Smooth muscle cell (in vitro differentiated cells): ENCODE measurements around the gene TXNDC17. TPM values are rescaled to one million over a fixed set of nuclear protein-coding genes. Genes with fewer than 3 reads are reported as not detected.
A peak's percentile ranks its signal among the peaks of the same experiment; 100 is the strongest.

Source experiments
- DNase-seq: peaks from one replicate; lab custom pipeline; 2025; ENCODE audit not compliant: unreplicated experiment; lab: John Stamatoyannopoulos, UW
- H2AFZ ChIP-seq: fragments of 200-600 bp; sonication (generic); 2 replicates; pipeline ENCODE4 v1.6.0; 2016; ENCODE audit warnings: antibody characterized with exemption, low read depth, mild to moderate bottlenecking
- H3F3A ChIP-seq: fragments of 200-600 bp; sonication (generic); 2 replicates; pipeline ENCODE4 v1.6.0; 2017; ENCODE audit warnings: antibody characterized with exemption, low read depth
- H3K27ac ChIP-seq: fragments of 200-600 bp; sonication (generic); 2 replicates; pipeline ENCODE4 v1.5.1; 2016; ENCODE audit warnings: low read depth, mild to moderate bottlenecking
- H3K27me3 ChIP-seq: fragments of 200-600 bp; sonication (generic); 2 replicates; pipeline ENCODE4 v1.6.1; 2016; ENCODE audit warnings: low read depth, mild to moderate bottlenecking
- H3K36me3 ChIP-seq: fragments of 200-600 bp; sonication (generic); 2 replicates; pipeline ENCODE4 v1.5.1; 2016; ENCODE audit warnings: low read depth
- H3K4me1 ChIP-seq: fragments of 200-600 bp; sonication (generic); 2 replicates; pipeline ENCODE4 v1.5.1; 2016; ENCODE audit warnings: low read depth
- H3K4me2 ChIP-seq: fragments of 200-600 bp; sonication (generic); 2 replicates; pipeline ENCODE4 v1.6.0; 2016; ENCODE audit warnings: mild to moderate bottlenecking
- H3K4me3 ChIP-seq: fragments of 200-600 bp; sonication (generic); 2 replicates; pipeline ENCODE4 v1.5.1; 2016; ENCODE audit warnings: mild to moderate bottlenecking
- H3K79me2 ChIP-seq: fragments of 200-600 bp; sonication (generic); 2 replicates; pipeline ENCODE4 v1.6.0; 2016; ENCODE audit warnings: low read depth, mild to moderate bottlenecking
- H3K9ac ChIP-seq: fragments of 200-600 bp; sonication (generic); 2 replicates; pipeline ENCODE4 v1.6.0; 2016; ENCODE audit warnings: low read depth
- H3K9me3 ChIP-seq: fragments of 200-600 bp; sonication (generic); replicated peaks from 2 replicates; pipeline ENCODE4 v1.5.1; 2016; ENCODE audit warnings: low read depth
- H4K20me1 ChIP-seq: fragments of 200-600 bp; sonication (generic); 2 replicates; pipeline ENCODE4 v1.6.0; 2016; ENCODE audit warnings: low read depth
- WGBS: methylation state at CpG from one replicate; pipeline ENCODE4 v1.1.7; 2016; ENCODE audit warnings: low lambda C conversion rate; 5-methylcytosine and 5-hydroxymethylcytosine counted together
- polyA plus RNA-seq: library from polyadenylated mRNA; unstranded; fragments of >200 nt; fragmentation: Nextera tagmentation; extraction: Ambion mirVana; gene quantifications from 2 replicates; pipeline ENCODE4 v1.2.1, GENCODE V29; 2016
- total RNA-seq: library from RNA; depleted of rRNA; stranded (reverse); fragments of >200 nt; gene quantifications from 2 replicates; pipeline ENCODE4 v1.2.3, GENCODE V29; 2014
- TF ChIP-seq, protein P1 (sequence below): fragments of 200-600 bp; sonication (generic); IDR thresholded peaks from 2 replicates; pipeline ENCODE4 v1.5.1; 2017; ENCODE audit warnings: borderline replicate concordance, mild to moderate bottlenecking, antibody characterized with exemption; ENCODE audit not compliant: insufficient read depth, poor library complexity, severe bottlenecking

TXNDC17 gene
- total and polyA plus RNA-seq, 2 experiments from 2014 or later, result 363 to 431 TPM

GRCh38 chr17:6641247-6641863, 495 bp downstream of the TXNDC17 start:
- H2AFZ ChIP-seq, result peak overlapping the region; percentile 73
- H3K9me3 ChIP-seq, result no peaks in the 10 kb centered on the region
- peak overlapping the region; percentile 96 for H3K9ac ChIP-seq
- DNase-seq, result no peak
- 3% methylated on average over 20 of the region's 20 CpGs for WGBS
- H3K4me3 ChIP-seq, result peak overlapping the region; percentile 74
- TF ChIP-seq, protein P1, sequence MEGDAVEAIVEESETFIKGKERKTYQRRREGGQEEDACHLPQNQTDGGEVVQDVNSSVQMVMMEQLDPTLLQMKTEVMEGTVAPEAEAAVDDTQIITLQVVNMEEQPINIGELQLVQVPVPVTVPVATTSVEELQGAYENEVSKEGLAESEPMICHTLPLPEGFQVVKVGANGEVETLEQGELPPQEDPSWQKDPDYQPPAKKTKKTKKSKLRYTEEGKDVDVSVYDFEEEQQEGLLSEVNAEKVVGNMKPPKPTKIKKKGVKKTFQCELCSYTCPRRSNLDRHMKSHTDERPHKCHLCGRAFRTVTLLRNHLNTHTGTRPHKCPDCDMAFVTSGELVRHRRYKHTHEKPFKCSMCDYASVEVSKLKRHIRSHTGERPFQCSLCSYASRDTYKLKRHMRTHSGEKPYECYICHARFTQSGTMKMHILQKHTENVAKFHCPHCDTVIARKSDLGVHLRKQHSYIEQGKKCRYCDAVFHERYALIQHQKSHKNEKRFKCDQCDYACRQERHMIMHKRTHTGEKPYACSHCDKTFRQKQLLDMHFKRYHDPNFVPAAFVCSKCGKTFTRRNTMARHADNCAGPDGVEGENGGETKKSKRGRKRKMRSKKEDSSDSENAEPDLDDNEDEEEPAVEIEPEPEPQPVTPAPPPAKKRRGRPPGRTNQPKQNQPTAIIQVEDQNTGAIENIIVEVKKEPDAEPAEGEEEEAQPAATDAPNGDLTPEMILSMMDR, result no peak
- no peaks in the 10 kb centered on the region for H3K27me3 ChIP-seq
- H3K4me1 ChIP-seq, result peaks cover 11% of the 10 kb centered on the region
- H3K79me2 ChIP-seq, result peaks cover 45% of the 10 kb centered on the region
- peak overlapping the region; percentile 96 for H3K27ac ChIP-seq
- peaks cover 6% of the 10 kb centered on the region for H3F3A ChIP-seq
- H3K36me3 ChIP-seq, result peaks cover 3% of the 10 kb centered on the region
- peak overlapping the region; percentile 90 for H3K4me2 ChIP-seq
- H4K20me1 ChIP-seq, result peaks cover 53% of the 10 kb centered on the region

- no peak overlapping the region for H2AFZ ChIP-seq
- peaks cover 3% of the 10 kb centered on the region for H3K36me3 ChIP-seq
- H3K27me3 ChIP-seq, result no peaks in the 10 kb centered on the region
- H3K27ac ChIP-seq, result peak overlapping the region; percentile 96
- H3K4me1 ChIP-seq, result peaks cover 11% of the 10 kb centered on the region
- H3F3A ChIP-seq, result peaks cover 6% of the 10 kb centered on the region
- DNase-seq, result no peak
- 90% methylated on average over 2 of the region's 2 CpGs for WGBS
- H4K20me1 ChIP-seq, result peaks cover 53% of the 10 kb centered on the region
- peaks cover 48% of the 10 kb centered on the region for H3K79me2 ChIP-seq
- peak overlapping the region; percentile 90 for H3K4me2 ChIP-seq
- H3K4me3 ChIP-seq, result peak overlapping the region; percentile 74
- H3K9ac ChIP-seq, result no peak overlapping the region
- TF ChIP-seq, protein P1, result no peak
- H3K9me3 ChIP-seq, result no peaks in the 10 kb centered on the region
Observed at GRCh38 chr17:6642592-6642991, 1.7 kb downstream of the TXNDC17 start.

DNA sequence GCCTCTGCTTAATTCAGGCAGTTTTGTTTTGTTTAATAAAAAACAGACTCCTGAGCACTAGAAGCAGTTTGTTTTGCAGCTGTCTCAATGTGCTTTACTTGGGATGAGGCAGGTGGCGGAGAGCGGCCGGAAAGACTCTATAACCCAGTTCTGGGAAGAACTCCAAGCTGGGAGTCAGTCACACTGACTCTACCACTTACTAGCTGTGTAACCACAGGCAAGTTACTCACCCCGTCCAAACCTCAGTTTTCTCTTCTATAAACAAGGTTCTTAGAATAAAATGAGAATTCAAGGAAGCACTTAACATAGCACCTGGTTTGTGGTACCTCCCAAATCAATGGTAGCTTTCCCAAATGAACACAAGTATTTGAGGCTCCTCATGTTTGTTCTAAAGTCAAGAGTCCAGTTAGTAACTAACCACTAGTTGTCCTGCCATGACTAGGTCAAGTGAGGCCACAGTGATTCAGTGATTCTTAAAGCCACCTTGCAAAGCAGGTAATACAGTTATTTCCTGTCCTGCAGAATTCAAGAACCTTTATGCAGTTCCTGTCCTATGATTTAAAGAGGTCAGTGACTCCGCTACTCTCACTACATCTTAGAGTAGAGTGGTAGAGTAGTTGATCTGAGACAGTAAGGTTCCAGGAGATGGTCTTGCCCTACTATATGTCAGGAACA, 2.7 kb downstream of the TXNDC17 start:
- H3K4me3 ChIP-seq, result no peak overlapping the region
- WGBS, result 87% methylated on average over 5 of the region's 5 CpGs
- peaks cover 11% of the 10 kb centered on the region for H3K4me1 ChIP-seq
- TF ChIP-seq, protein P1, result no peak
- H3K27me3 ChIP-seq, result no peaks in the 10 kb centered on the region
- peaks cover 48% of the 10 kb centered on the region for H3K79me2 ChIP-seq
- no peak overlapping the region for H3K4me2 ChIP-seq
- no peaks in the 10 kb centered on the region for H3K9me3 ChIP-seq
- no peak overlapping the region for H2AFZ ChIP-seq
- peak overlapping the region; percentile 96 for H3K27ac ChIP-seq
- peaks cover 6% of the 10 kb centered on the region for H3F3A ChIP-seq
- H3K9ac ChIP-seq, result no peak overlapping the region
- DNase-seq, result no peak
- H4K20me1 ChIP-seq, result peaks cover 59% of the 10 kb centered on the region
- peaks cover 5% of the 10 kb centered on the region for H3K36me3 ChIP-seq

GRCh38 chr17:6648181-6648580, 7.3 kb downstream of the TXNDC17 start:
- Histone ChIP-seq H3K4me3 (no peak overlapping the region), H4K20me1 (peaks cover 70% of the 10 kb centered on the region), H3F3A (no peaks in the 10 kb centered on the region), H2AFZ (no peak overlapping the region), H3K79me2 (peaks cover 41% of the 10 kb centered on the region), H3K27ac (no peak overlapping the region), H3K4me1 (peaks cover 27% of the 10 kb centered on the region), H3K27me3 (peaks cover 12% of the 10 kb centered on the region), H3K36me3 (peaks cover 7% of the 10 kb centered on the region), H3K4me2 (no peak overlapping the region), H3K9ac (no peak overlapping the region), H3K9me3 (no peaks in the 10 kb centered on the region)
- DNase-seq, result no peak
- TF ChIP-seq, protein P1, result no peak
